ENCODE results near the gene CCND2. TPM values are rescaled to one million over a fixed set of nuclear protein-coding genes. Genes with fewer than 3 reads are reported as not detected.

The CCND2 gene
- total RNA-seq, 1 donor from 2014 or later = 607 TPM

Other genes starting within 250 kb of the CCND2 start
- 13.4 TPM in 2 replicates for gene TIGAR, start 47.5 kb downstream of the CCND2 start, total RNA-seq
- not detected in 2 replicates for gene FGF23, start 106.0 kb downstream of the CCND2 start, total RNA-seq
- not detected in 2 replicates for gene FGF6, start 172.1 kb downstream of the CCND2 start, total RNA-seq

All from activated CD4-positive, alpha-beta T cell treated with anti-CD3 and anti-CD28 coated beads, Interleukin-2, amount 10 ng/mL, durations not matched to agents 24 days and 14 days (primary cell).